HG02610 (cell line): ENCODE data around the gene CTSD.

ENCODE experiments used
- ATAC-seq: cut with Tn5 transposase; IDR thresholded peaks from one replicate; pipeline ENCODE4 v1.9.1; 2021; ENCODE audit warnings: mild to moderate bottlenecking, moderate library complexity; ENCODE audit not compliant: unreplicated experiment

The CTSD gene

GRCh38 chr11:1756791-1757771 lies 6.6 kb downstream of the CTSD start:
- no peak for ATAC-seq

DNA sequence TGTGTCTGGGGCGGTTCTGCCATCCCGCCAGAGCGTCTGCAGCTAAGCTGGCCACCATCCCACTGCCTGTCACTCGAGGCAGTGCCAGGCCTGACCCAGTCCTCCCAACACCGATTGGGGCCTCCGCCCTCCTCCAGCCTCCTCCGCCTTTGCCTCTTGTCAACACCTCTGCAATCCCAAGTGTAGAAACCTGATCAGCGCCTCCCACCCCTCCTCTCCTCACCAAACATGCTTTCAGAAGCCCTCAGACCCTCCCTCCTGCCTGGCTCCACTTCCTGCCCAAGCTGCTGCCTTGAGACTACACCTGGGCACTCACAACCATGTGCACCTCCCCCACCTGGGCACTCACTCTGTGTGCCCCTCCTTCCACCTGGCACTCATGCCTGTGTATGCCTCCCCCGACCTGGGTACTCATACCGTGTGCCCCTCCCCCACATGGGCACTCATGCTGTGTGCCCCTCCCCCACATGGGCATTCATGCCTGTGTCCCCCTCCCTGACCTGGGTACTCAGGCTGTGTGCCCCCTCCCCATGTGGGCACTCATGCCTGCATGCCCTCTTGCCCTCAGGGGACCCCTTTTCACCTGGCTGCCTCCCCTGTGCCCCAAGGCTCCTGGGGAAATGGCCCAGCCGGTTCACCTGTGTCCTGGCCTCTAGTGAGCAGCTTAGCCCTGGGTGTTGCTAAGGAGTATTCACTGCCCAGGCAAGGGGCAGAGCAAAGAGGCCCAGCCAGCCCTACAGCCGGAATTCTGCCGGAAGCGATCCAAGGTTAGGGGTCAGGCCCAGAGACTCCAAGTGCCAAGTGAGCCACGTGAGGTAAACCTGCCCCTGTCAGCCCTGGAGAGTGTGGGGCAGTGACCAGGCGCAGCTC lies 7.8 kb downstream of the CTSD start:
- ATAC-seq: no peak

- no peak for ATAC-seq
Measured at GRCh38 chr11:1755344-1755691, 8.4 kb downstream of the CTSD start.

- no peak for ATAC-seq
Measured at GRCh38 chr11:1754376-1755150, 9.2 kb downstream of the CTSD start.

DNA sequence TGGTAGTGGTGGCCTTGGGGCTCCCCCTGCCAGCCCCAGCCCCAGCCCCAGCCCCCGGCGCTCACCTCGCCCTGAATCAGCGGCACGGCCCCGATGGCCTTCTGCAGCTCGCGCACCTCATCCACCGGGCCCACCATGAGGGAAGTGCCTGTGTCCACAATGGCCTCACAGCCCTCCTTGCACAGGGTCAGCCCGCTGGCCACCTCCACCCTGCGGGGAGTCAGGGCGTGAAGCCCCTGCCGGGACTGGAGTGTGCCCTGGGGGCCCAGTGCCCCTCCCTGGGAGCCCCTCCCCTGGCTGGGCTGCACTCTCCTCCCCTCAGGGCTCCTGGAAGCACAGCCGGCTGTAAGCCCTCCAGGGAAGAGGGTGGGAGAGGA lies 9.8 kb downstream of the CTSD start:
- ATAC-seq: no peak

DNA sequence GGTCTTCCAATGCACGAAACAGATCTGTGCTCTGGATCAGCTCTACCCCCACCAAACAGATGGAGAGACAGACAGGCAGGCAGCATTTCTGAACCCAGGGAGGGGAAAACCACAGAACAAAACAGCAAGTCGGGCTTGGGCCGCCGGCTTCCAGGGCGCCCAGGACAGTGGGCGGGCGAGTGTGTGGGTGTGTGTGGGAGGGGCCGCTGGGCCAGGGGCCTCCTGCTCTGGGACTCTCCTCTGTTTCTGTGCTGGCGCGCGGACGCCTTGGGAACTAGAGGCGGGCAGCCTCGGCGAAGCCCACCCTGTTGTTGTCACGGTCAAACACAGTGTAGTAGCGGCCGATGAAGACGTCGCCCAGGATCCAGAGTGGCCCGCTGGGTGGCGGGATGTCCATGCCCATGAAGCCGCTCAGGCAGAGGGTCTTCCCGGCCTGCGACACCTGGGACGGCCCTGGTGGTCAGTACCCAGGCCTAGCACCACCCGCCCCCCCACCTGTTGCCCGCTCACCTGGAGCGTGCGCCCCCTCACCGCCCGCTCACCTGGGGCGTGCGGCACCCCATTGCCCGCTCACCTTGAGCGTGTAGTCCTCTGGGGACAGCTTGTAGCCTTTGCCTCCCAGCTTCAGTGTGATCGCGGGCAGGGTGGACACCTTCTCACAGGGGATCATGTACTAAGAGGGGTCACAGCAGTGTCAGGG lies 10.3 kb downstream of the CTSD start:
- ATAC-seq: no peak

DNA sequence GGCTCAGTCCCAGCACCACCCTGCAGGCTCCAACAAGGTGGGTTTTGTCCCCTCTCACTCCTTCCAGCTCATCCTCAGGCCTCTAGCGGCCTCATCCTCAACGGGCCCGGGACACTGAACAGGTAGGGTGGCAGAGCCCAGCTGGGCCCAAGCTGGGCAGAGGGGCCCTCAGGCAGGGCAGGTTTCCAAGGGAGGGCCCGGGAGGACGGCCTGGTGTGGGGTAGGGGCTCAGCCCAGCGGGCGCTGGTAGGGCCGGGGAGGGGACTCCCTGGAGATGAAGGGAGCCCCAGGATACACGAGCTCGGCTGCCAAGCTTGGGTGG lies 10.9 kb downstream of the CTSD start:
- no peak for ATAC-seq

DNA sequence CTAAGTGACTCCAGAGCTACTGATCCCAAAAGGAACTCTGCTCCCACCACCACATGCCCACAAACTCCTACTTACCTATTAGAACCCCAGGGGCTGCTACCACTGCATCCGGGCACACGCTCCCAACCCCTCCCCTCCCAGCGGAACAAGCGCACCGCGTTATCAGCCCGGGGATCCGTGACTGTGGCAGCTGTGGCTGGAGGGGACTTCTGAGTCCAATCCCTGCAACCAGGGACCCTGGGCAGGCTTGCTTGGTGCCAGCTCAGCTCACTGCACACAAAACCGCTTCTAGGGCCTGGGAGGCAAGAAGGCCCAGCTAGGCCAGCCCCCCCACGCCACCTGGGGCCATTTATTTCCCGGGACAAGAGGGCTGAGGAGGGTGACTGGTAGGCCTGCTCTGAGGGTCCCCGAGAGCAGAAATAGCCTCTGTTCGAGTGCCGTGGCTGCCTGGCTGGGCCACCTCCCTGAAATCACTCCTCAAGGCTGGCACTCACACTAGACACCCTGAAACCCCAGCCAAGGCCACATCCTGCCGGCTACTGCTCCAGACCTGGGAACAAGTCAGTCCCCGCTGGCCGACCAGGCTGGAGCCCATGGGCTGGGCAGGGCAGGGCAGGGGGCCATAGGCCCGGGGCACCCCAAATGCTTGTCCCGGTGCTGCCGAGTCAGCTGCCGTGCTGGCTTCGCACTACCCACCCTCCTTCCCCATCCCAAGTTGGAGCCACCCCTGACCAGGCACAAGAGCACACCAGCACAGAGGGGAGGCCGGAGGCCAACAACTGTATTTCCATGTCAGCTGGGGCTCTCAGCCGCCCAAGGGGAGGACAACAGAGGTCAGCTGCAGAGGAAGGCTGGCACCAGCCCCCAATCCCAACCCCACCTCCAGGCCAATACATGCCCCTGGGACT lies 11.5 kb downstream of the CTSD start:
- no peak for ATAC-seq

DNA sequence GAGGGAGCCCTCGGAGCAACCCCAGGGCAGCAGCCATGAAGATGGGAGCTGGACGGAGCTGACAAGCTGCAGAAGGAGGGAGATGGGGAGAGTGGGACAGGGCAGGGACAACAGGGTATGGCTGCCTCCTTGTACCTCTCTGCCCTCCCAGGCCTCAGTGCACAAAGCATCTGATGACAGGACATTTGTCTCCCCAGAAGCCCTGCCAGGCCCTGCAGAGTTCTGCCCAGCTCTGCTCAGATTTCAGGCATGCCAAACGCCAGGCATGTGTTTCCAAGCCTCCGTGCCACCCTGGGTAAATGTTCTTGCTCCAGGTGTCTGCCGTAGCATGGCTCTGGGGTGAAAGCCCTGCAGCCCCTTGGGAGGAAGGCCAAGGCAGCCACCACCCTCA lies 12.2 kb downstream of the CTSD start:
- ATAC-seq: no peak

- no peak for ATAC-seq
Measured at GRCh38 chr11:1750840-1751530, 12.7 kb downstream of the CTSD start.

DNA sequence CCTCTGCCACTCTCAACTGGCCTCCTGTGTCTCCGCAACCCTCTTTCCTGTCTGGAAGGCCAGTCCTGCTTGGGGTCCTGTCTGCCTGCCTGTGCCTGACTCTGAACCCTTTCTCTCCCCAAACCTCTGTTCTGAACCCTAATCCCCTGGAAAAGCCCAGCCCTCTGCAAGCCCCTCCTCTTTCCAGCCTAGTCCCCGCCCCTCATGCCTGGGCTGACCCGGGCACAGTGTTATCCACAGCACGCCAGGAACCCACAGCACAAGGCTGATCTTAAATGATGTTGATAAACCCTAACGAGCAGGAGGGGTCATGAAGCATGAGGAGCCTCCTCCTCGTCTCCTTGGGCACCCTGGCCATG lies 13.3 kb downstream of the CTSD start, which contains the start of gene IFITM10:
Gene IFITM10, minus strand, starts transcription at position 115 of the 359 bp plus-strand sequence. CDS start 153 bp downstream, outside the sequence.
- ATAC-seq: no peak

- ATAC-seq: no peak
Measured at GRCh38 chr11:1749395-1750351, 14.1 kb downstream of the CTSD start.

DNA sequence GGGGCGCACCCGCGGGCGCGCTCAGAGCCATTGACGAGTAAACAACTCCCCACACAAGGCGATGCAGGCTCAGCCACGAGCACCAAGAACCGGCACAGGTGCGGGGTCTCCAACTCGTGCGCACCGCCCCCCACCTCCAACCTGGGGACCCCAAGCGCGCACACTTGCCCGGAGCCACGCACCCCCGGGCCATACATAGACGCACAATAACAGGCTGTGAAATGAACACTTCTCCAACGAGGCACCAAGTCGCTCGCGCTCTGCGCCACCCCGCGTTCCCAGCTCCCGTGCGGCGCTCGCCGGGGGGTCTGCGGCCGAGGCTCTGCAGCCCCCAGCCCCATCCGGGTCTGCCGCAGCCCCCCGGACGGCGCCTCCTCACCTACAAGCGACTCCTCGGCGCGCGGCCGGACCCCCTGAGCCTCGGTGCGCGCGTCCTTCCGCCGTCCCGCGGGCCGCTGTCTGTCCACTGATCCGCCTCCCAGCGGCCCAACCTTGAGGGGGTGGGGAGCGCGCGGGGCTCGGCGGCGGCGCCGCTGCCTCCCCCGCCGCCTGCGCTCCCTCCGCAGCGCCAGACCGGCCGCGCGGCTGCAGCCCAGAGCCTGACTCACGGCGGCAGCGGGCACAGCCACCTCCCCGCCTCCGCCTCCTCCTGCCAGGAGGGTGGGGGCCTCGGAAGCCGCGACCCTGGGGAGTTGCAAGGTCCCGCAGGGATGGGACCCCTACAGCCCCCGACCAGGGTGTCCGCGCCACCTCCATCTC lies 14.9 kb downstream of the CTSD start:
- no peak for ATAC-seq

GRCh38 chr11:1747753-1748635 lies 15.7 kb downstream of the CTSD start:
- ATAC-seq: no peak

DNA sequence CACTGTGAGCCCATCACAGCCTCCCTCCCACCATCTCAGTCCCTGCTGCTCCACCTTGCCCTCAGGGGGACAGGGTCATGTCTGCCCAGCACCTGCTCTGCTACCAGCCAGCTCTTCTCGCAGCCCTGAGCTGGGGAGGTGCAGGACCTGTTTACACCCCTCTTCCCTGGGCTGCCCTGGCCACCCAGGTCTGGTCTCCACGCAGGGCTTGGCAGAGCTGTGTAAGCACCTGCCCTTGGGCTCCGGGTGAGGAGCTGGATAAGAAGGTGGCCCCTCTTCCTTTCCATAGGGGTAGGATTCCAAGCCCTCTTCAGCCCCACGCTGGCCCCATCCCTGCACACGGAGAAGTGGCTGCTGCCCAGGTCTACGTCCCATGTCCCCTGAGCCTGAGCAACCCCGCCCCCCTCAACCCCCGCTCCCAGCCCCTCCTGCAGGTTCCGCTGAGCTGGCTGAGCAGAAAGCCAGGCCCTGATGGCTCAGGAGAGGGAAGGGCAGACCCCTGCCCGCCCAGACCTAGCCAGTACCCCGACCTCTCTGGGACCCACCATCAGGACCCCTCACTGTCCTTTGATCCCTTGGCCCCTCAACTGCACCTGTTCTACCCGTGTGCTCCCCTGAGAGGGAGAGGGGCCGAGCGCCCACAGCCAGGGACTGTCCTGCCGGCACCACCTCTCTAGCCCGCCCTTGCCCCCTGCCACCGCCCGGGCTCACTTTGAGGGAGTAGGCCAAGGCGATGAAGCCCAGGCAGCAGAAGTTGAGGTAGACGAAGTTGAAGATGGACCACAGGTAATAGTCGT lies 16.6 kb downstream of the CTSD start:
- ATAC-seq: no peak
